Kidney glomerular epithelial cell (primary cell): Measurements from ENCODE around the gene SSH2.
"Not testable (repeated sequence)": the region's sequence is repeated elsewhere in the genome, so short reads cannot be mapped to it uniquely, and the experiment has no call there.

ENCODE experiments used
- DNase-seq: peaks from one replicate; lab custom pipeline; 2025; lab: John Stamatoyannopoulos, UW

SSH2 gene

DNA sequence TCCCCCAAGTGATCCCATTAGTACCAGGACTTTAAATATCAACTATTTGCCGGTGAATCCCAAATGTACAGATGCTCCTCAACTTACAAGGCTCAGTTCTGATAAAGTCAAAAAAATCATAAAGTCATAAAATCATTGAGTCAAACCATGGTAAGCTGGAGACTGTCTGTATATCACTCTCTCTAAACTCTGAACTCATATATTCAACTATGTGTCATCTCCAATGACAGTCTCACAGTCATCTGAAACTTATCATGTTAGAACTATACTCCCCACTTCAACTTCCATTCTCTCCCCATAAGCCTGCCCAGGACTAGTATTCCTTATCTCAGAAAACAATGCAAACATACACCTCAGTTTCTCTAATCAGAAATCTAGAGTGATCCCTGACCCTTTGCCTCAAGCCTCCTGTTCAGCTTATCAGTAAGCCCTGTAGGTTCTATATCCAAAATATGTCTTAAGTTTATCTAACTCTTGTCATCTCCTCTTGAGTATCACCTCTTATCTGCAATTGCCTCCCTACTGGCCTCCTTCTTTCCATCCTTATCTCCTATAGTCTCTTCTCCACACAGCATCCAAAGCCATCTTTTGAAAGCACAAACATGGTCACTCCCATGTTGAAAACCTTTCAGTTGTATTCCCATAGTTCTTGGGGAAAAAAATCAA is 55.0 kb downstream of the SSH2 start:
- DNase-seq: no peak

DNA sequence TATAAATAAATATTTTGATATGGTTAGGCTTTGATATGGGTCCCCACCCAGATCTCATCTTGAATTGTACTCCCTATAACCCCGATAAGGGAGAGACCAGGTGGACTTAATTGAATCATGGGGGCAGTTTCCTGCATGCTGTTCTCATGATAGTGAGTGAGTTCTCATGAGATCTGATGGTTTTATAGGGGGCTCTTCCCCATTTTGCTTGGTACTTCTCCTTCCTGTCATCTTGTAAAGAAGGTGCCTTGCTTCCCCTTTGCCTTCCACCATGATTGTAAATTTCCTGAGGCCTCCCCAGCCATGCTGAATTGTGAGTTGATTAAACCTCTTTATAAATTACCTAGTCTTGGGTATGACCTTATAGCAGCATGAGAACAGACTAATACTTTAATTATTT is 55.7 kb downstream of the SSH2 start:
- not testable (repeated sequence) for DNase-seq

DNA sequence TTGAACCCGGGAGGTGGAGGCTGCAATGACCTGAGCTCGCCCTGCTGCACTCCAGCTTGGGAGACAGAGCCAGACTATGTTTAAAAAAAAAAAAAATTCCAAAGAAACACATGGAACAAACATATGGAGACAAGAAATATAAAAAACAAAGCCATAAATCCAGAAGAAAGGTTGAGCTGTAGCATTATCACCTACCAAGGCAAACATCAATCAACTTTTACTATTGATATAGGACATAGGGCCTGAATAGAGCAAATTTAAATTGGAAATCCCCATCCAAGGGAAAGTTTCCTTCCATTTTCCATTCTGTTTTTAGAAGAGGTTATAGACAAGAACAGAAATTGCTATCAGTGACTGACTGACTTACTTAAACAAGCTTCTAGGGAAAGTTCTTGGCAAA is 56.6 kb downstream of the SSH2 start:
- DNase-seq: no peak

DNA sequence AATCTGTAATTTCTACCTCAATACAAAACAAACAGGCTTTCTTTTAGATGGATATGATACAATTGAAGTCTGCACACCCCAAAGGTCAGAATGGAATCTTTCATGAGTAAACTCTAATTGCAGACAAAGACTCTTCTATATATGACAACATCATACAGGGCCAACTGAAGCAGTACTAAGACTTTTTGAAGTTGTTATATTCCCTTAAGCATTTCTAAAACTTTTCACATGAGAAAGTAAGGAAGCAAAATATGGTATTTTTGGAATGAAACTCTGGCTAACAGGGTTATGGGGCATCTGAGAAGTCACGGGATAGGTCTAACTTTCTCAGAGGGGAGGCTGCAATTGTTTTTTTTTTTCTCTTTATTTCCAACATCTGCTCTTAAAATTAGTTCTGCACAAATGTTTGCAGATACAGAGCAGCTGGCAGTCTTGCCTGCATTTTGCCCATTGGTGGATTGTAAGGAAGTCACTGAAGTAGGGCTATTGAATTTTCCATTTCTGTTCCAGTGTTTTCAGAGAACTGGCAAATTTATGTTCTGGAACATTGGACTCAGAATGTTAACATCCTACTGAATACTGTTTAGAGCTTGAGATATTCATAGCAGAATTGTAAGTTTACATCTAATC is 59.1 kb downstream of the SSH2 start:
- DNase-seq: no peak

DNA sequence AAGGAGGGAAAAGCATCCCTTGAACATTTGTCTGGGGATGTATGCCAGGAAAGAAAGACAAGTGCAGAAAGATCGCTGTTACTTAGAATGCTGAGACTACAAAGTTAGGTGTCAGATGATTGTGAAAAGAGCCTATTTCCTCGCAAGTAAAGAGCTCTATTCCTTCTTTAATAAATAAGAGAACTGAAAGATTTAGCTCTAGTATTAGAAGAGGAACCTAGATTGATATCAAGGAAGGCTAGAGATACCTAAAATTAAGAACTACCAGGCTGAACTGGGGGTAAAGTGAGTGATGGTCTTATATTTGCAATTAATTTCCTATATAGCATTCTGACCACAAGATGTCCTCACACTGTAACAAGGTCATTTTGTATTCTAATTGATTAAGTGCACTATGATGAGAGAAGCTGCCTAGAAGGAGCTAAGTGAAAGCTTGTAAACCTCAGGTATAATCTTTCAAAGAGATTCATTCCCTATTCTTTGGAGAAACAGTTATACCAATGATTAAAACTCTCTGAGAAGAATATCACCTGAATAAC is 62.3 kb downstream of the SSH2 start:
- DNase-seq: no peak

DNA sequence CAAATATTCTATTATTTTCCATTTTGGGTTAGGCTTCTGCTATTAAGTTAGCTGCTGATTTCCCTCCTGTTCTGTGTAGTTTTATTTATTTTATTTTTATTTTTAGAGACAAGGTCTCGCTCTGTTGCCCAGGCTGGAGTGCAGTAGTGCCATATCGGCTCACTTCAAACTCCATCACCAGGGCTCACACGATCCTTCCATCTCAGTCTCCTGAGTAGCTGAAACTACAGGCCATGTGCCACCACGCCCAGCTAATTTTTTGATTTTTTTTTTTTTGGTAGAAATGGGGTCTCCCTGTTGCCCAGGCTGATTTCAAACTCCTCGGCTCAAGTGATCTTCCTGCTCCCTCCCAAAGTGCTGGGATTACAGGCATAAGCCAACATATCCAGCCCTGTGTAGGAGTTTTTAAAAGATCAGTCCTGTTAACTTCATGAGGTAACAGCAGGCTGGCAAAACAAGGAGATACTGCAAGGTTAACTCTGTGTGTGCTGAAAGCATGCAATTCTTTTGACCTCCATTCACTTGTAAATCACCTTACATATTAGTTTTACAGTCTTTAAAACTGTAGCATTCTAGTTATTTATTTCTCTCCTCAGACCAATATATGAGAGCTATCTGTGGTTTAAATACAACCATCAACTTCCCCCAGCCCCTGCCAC is 63.2 kb downstream of the SSH2 start:
- no peak for DNase-seq

DNA sequence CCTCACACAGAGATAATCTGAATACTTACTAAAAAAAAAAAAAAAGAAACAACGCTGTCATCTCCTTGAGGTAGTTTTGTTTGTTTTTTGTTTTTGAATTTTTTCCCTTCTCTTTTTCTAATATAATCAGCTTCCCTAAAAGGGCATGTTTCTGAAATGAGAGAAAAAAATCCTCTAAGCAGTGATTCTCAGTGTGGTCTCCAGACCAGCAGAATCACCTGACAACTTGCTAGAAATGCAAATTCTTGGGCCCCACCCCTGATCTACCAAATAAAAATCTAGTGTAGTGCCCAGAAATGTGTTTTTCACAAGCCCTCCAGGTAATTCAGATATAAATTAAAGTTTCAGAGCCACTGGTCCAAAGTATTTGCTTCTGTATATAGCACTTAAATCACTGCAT is 65.4 kb downstream of the SSH2 start:
- no peak for DNase-seq

DNA sequence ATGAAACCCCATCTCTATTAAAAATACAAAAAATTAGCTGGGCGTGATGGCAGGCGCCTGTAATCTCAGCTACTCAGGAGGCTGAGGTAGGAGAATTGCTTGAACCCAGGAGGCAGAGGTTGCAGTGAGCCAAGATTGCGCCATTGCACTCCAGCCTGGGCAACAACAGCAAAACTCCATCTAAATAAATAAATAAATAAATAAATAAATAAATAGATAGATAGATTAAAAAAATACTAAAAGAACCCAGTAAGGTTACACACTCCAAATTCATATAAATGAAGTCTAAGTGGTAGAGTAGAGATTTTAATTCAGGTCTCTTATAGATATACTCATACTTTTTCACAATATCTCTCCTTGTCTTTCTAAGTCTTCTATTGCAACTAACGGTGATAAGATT is 65.9 kb downstream of the SSH2 start:
- DNase-seq: not testable (repeated sequence)

DNA sequence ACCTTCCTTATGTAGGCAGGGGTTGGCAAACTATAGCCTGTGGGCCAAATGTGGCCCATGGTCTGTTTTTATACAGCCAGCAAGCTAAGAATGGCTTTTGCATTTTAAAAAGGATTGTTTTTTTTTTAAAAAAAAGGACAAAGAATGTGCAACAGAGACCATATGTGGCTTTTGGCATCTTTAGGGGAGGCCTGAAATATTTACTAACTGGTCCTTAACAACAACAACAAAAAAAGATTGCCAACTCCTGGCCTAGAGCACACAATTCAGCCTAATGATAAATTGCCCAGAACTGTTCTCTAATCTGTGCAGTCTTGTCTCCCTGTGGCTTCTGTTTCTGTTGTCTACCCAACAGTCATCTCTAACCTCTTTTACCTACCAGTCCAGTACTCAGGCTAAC is 67.1 kb downstream of the SSH2 start:
- DNase-seq: no peak

DNA sequence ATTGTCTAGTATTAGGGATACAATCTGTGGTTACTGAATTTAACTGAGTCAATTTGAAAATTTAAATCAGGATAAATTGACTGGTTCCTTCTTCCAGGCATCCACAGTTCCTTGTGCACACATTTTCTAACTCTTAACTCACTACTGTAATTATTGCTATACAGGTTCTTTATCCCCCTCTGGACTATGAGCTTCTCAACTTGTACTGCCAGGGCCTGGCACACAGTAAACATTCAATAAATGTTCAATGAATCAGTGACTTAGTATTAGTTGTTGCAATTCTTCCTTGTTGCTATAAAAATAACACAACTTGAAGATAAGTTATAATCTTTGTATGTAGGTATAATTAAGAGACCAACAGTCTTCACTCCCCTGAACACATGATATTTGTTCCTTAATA is 67.9 kb downstream of the SSH2 start:
- no peak for DNase-seq

DNA sequence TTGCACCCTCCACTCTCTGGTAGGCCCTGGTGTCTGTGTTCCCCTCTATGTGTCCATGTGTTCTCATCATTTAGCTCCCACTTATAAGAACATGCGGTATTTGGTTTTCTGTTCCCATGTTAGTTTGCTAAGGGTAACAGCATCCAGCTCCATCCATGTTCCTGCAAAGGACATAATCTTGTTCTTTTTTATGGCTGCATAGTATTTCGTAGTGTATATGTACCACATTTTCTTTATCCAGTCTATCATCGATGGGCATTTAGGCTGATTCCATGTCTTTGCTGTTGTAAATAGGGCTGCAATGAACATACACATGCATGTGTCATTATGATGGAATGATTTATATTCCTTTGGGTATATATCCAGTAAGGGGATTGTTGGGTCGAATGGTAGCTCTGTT is 70.6 kb downstream of the SSH2 start:
- DNase-seq: not testable (repeated sequence)

DNA sequence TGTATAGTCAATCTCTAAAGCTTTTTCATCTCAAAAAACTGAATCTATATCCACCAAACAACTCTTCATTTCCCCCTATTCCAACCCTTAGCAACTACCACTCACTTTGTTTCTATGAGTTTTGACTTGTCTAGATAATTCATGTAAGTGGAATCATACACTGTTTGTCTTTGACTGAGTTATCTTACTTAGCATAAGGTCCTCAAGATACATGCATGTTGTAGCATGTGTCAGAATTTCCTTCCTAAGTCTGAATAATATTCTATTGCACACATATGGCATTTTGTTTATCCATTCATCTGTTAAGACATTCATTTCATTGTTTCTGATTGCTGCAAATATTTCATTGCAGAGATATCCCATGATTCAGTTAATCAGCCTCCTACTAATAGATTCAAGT is 72.2 kb downstream of the SSH2 start:
- DNase-seq: no peak

DNA sequence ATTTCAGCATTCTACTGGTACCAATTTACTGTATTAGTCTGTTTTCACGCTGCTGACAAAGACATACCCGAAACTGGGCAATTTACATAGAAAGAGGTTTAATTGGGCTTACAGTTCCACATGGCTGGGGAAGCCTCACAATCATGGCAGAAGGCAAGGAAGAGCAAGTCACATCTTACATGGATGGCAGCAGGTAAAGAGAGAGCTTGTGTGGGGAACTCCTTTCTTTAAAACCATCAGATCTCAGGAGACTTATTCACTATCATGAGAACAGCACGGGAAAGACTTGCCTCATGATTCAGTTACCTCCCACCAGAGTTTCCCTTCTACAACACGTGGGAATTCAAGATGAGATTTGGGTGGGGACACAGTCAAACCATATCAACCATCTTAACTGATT is 72.9 kb downstream of the SSH2 start:
- DNase-seq: not testable (repeated sequence)

DNA sequence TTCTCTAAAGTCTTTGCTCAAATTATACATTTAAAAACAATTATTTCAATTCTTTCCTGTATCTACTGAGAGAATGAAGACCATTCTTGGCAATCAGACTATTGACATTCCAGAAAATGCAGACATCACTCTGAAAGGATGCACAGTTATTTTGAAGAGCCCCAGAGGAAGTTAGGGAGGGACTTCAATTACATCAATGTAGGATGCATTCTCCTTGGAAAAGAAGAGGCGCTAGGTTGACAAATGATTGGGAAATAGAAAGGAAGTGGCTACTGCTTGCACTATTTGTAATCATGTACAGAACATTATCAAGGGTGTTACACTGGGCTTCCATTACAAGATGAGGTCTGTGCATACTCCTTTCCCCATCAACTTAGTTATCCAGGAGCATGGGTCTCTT is 74.3 kb downstream of the SSH2 start:
- DNase-seq: no peak

DNA sequence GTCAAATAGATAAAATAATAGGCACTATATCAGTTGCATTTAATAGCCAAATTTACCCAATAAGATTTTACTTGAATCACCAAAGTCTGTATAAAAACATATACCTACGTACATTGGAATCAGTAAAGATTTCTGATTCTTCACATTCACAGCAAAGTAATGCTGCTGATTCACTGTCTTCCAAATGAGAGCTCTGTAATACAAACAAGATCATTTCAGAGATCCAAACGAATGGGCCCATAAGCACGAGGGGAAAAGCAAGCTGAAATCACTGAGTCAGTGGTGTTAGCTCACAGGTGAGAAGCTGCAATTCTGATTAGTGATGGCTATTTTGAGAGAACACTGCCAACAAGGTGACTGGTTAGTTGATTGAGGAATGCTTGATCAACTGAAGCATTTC is 81.3 kb downstream of the SSH2 start:
- DNase-seq: no peak

DNA sequence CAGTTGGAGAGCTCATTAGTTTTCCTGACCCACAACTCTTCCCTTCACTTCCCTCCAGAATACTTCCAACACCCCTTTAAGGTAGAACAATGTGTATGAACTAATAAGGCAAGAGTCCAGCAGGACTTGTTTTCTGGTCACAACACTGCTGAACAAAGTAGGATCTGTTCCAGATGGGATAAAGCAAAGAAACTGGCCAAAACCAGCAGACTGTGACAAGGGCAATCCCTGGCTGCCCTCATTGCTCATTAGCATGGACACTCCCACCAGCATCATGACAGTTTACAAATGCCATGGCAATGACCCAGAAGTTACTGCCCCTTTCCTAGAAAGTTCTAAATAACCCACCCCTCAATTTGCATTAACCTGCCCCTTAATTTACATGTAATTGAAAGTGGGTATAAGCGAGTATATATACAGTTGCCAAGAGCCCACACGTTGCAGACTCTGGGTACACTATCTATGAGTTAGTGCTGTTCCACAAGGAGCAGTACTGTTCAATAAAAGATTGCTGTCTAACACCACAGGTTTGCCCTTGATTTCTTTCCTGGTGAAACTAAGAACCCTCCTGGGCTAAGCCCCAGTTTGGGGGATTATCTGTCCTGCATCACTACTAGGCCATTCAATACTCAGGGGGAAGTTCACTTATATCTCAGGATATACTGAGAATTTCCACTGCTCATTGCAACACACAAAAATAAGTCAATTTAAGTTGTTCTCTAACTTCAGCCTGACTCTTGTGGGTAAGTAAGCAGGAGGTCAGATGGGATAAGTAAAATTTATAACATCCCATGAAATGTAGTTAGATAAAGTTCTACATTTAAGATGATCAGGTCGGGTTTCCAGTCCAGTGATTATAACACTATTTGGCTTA is 82.3 kb downstream of the SSH2 start:
- DNase-seq: peak; percentile 44

DNA sequence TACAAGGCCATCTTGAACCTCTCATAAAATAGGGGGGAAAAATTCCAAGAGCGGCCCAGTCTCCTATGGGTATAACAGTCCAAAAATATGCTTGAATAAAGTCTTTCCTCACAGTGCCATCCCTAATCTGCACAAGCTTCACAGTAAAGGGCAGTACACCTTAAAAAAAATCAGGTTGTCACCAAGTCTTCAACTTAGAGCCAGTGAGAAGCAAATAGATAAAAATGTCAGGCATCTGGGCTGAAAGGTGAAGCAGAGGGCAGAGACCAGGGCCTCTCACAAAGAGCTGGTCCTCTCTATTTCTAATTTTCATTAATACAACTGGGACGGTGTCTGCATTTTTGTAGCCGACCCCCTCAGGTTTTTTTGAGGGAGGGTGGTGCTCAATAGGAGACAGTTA is 82.9 kb downstream of the SSH2 start:
- DNase-seq: no peak

DNA sequence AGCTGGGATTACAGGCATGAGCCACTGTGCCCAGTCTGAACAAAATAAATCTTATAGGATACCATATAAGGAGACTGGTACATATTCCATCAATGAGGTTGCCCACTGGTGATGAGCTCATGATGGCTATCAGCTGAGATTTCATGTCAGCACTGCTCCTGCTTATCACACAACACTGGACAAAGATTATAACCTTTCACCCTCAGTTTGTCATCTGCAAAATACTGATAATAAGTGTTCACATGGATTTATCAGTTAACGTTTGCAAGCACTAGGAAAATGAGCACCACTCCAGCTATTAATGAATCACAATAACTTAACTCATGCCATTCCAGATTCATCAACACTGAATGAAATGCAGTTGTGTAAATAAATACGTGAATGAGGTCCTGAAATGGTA is 83.7 kb downstream of the SSH2 start:
- no peak for DNase-seq

DNA sequence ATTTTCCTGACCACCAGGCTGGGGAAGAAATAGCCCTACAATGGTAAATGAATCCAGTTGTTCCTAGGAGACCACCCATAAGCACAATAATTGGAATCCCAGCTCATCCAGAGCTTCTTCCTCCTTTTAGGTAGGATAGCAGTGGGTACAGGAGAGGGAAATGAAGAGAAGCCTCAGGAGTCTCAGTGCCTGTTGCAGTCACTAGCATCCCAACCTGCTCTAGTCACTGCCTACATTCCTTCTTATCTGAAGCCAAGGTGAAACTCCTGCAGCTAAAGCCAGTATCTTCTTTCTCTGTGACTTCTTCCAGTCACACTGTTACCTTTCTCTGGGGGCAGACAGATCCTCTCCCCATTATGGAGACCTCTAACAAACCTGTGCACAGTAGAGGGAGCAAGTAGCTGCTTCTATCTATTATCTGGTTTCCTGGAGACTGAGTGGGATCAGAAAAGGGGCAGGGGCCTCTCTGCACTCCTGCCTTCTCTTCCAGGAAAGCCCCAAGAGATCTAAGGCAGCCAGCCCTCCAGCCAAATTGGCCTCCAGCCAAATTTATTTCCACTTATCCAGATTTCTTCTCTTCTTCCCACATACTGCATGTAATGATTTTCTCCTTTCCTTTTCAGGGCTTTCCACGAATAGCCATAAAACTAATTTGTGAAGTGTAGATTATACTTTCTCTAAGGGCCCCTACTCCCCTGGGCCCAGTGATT is 85.5 kb downstream of the SSH2 start:
- no peak for DNase-seq

DNA sequence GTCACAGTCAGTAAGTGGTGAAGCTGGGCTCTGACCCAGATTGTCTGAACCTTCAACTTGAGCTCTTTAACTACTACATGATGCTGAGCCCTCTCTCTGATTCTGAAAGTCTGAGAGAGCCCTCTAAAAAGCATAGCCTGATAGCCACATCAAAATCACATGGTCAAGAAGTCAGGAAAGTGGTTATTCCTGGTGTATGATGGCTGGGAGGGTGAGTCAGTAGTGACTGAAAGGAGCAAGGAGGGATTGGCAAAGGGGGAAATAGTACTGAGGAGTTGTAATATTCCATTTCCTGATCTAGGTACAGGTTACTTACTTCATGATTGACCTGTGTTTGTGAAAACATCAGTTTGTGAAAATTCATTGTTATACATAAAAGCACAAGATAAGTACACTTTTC is 89.1 kb downstream of the SSH2 start:
- peak; percentile 45 for DNase-seq

DNA sequence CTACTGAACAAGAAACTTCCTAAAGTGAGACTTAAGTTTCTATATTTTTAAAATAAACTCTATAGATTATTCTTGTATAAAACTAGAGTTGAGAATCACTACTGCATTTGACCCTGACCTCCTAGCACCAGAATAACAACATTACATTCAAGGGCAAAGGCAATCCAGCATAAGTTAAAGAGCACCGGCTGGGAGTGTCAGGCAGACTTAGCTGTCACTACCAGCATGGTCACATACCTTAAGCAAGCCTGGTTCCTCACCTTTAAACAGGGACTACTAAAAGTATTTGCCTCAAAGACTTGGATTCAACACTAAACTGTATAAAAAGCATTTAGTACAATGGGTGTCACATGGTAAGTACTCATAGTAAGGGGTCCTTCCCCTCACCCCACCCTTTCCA is 90.4 kb downstream of the SSH2 start:
- no peak for DNase-seq

DNA sequence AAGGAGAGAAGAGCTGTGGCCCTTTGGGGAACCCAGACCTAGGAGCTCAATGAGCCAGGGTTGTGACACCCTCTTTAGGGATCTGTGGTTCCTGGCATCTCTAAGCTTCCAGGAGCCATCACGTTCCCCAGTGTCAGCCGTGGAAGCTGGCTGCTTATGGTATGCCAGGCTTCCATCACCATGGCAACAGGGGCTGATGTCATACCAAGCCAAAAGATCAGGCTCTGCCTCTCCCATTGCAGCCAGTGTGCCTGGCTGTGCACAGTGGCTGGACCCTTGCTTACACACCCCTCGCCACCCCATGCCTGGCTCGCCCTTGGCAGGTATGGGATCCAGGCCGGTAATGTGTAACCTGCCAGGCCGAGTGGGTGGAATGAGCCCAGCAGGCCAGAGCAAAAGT is 91.1 kb downstream of the SSH2 start:
- DNase-seq: no peak
